SJCRH30 (cell line): ENCODE data around the gene TTC14. TPM values are rescaled to one million over a fixed set of nuclear protein-coding genes. Genes with fewer than 3 reads are reported as not detected.
"Not testable (repeated sequence)": the region's sequence is repeated elsewhere in the genome, so short reads cannot be mapped to it uniquely, and the experiment has no call there.

ENCODE experiments used
- DNase-seq, 2 experiments: peaks; one replicate each; pipeline ENCODE4 v3.0.0-alpha.2; 2015 to 2020
- H3K27ac ChIP-seq: fragments of 250-450 bp; sonication (Bioruptor Pico); 2 replicates; pipeline ENCODE4 v1.5.1; 2020; ENCODE audit warnings: mild to moderate bottlenecking, moderate library complexity
- H3K27me3 ChIP-seq: fragments of 250-450 bp; sonication (Bioruptor Pico); 2 replicates; pipeline ENCODE4 v1.5.1; 2020; ENCODE audit warnings: mild to moderate bottlenecking, moderate library complexity
- H3K36me3 ChIP-seq: fragments of 250-450 bp; sonication (Bioruptor Pico); 2 replicates; pipeline ENCODE4 v1.5.1; 2020; ENCODE audit warnings: mild to moderate bottlenecking, moderate library complexity
- H3K4me1 ChIP-seq: fragments of 250-450 bp; sonication (Bioruptor Pico); 2 replicates; pipeline ENCODE4 v1.5.1; 2020; ENCODE audit warnings: mild to moderate bottlenecking, moderate library complexity
- H3K4me3 ChIP-seq: fragments of 250-450 bp; sonication (Bioruptor Pico); 2 replicates; pipeline ENCODE4 v1.5.1; 2020; ENCODE audit warnings: mild to moderate bottlenecking, moderate library complexity
- H3K9me3 ChIP-seq: fragments of 250-450 bp; sonication (Bioruptor Pico); replicated peaks from 2 replicates; pipeline ENCODE4 v1.5.1; 2020; ENCODE audit warnings: mild to moderate bottlenecking, moderate library complexity
- total RNA-seq: library from RNA; depleted of rRNA; stranded (reverse); fragments of >200 nt; shearing (Covaris generic); gene quantifications from 2 replicates; pipeline ENCODE4 v1.2.3, GENCODE V29; 2014; rRNA removed

The TTC14 gene
- total RNA-seq = 25.4 and 30.1 TPM in 2 replicates

GRCh38 chr3:180601688-180602666 lies at the start of gene TTC14:
TSS of gene TTC14 (plus strand) at chr3:180602163. CDS start at chr3:180602262, 99 bp downstream.
- Histone ChIP-seq H3K4me3 (peak within 1 kb of the TSS; percentile 93), H3K4me1 (peaks cover 5% of the 10 kb centered on the region; the same call in 1 of the 2 replicates), H3K27ac (peak within 1 kb of the TSS; percentile 73), H3K36me3 (peaks cover 16% of the 10 kb centered on the region), H3K27me3 (no peaks in the 10 kb centered on the region), H3K9me3 (no peaks in the 10 kb centered on the region)
- peak; percentile 91 to 92 for DNase-seq

- H3K36me3 ChIP-seq = no peaks in the 10 kb centered on the region
- no peaks in the 10 kb centered on the region for H3K4me1 ChIP-seq
- no peak overlapping the region for H3K27ac ChIP-seq
- no peak for DNase-seq
- H3K9me3 ChIP-seq = no peaks in the 10 kb centered on the region
- no peaks in the 10 kb centered on the region for H3K27me3 ChIP-seq
- no peak overlapping the region for H3K4me3 ChIP-seq
These were observed 38.6 kb upstream of the TTC14 start for GRCh38 chr3:180563406-180563805.

GRCh38 chr3:180564676-180565075 lies 37.3 kb upstream of the TTC14 start:
- DNase-seq = no peak
- H3K4me3 ChIP-seq = no peak overlapping the region
- H3K4me1 ChIP-seq = no peaks in the 10 kb centered on the region
- no peaks in the 10 kb centered on the region for H3K9me3 ChIP-seq
- H3K36me3 ChIP-seq = no peaks in the 10 kb centered on the region
- no peaks in the 10 kb centered on the region for H3K27me3 ChIP-seq
- no peak overlapping the region for H3K27ac ChIP-seq

GRCh38 chr3:180570238-180570637 lies 31.7 kb upstream of the TTC14 start:
- no peak for DNase-seq
- no peak overlapping the region for H3K4me3 ChIP-seq
- no peaks in the 10 kb centered on the region for H3K27me3 ChIP-seq
- H3K9me3 ChIP-seq = no peaks in the 10 kb centered on the region
- H3K4me1 ChIP-seq = no peaks in the 10 kb centered on the region
- no peak overlapping the region for H3K27ac ChIP-seq
- no peaks in the 10 kb centered on the region for H3K36me3 ChIP-seq

- no peaks in the 10 kb centered on the region for H3K4me1 ChIP-seq
- H3K9me3 ChIP-seq = no peaks in the 10 kb centered on the region
- H3K36me3 ChIP-seq = no peaks in the 10 kb centered on the region
- no peak for DNase-seq
- no peak overlapping the region for H3K4me3 ChIP-seq
- H3K27ac ChIP-seq = no peak overlapping the region
- H3K27me3 ChIP-seq = no peaks in the 10 kb centered on the region
These were observed 29.9 kb upstream of the TTC14 start for GRCh38 chr3:180571831-180572598.

GRCh38 chr3:180575571-180575970 lies 26.4 kb upstream of the TTC14 start:
- no peaks in the 10 kb centered on the region for H3K27me3 ChIP-seq
- H3K36me3 ChIP-seq = no peaks in the 10 kb centered on the region
- DNase-seq = no peak
- no peak overlapping the region for H3K4me3 ChIP-seq
- H3K27ac ChIP-seq = no peak overlapping the region
- H3K4me1 ChIP-seq = no peaks in the 10 kb centered on the region
- no peaks in the 10 kb centered on the region for H3K9me3 ChIP-seq

GRCh38 chr3:180580934-180581333 lies 21.0 kb upstream of the TTC14 start:
- H3K27ac ChIP-seq = no peak overlapping the region
- H3K9me3 ChIP-seq = no peaks in the 10 kb centered on the region
- no peaks in the 10 kb centered on the region for H3K4me1 ChIP-seq
- no peak for DNase-seq
- no peaks in the 10 kb centered on the region for H3K27me3 ChIP-seq
- H3K36me3 ChIP-seq = no peaks in the 10 kb centered on the region
- H3K4me3 ChIP-seq = no peak overlapping the region

- no peak overlapping the region for H3K4me3 ChIP-seq
- no peaks in the 10 kb centered on the region for H3K36me3 ChIP-seq
- H3K27me3 ChIP-seq = no peaks in the 10 kb centered on the region
- H3K9me3 ChIP-seq = no peaks in the 10 kb centered on the region
- H3K4me1 ChIP-seq = peaks cover 5% of the 10 kb centered on the region
- DNase-seq = no peak
- H3K27ac ChIP-seq = no peak overlapping the region
These were observed 11.6 kb upstream of the TTC14 start for GRCh38 chr3:180590396-180590795.

- H3K9me3 ChIP-seq, DNase-seq, H3K27me3 ChIP-seq, H3K36me3 ChIP-seq, H3K4me3 ChIP-seq, H3K4me1 ChIP-seq, H3K27ac ChIP-seq: not testable (repeated sequence)
These were observed 8.3 kb upstream of the TTC14 start for GRCh38 chr3:180593631-180594030.

GRCh38 chr3:180594631-180595558 lies 7.1 kb upstream of the TTC14 start:
- Histone ChIP-seq H3K36me3 (no peaks in the 10 kb centered on the region), H3K27ac (no peak overlapping the region), H3K27me3 (no peaks in the 10 kb centered on the region), H3K9me3 (no peaks in the 10 kb centered on the region), H3K4me3 (no peak overlapping the region), H3K4me1 (no peaks in the 10 kb centered on the region)
- DNase-seq = peak in 1 of 2 experiments; percentile 25

GRCh38 chr3:180595559-180595935 lies 6.4 kb upstream of the TTC14 start:
- DNase-seq = no peak
- Histone ChIP-seq H3K27me3 (no peaks in the 10 kb centered on the region), H3K27ac (no peak overlapping the region), H3K4me1 (no peaks in the 10 kb centered on the region), H3K4me3 (no peak overlapping the region), H3K36me3 (no peaks in the 10 kb centered on the region), H3K9me3 (no peaks in the 10 kb centered on the region)

- Histone ChIP-seq H3K27ac (no peak overlapping the region), H3K27me3 (no peaks in the 10 kb centered on the region), H3K36me3 (peaks cover 2% of the 10 kb centered on the region; the same call in 1 of the 2 replicates), H3K9me3 (no peaks in the 10 kb centered on the region), H3K4me1 (peaks cover 5% of the 10 kb centered on the region; the same call in 1 of the 2 replicates), H3K4me3 (no peak overlapping the region)
- DNase-seq = no peak
These were observed 1.5 kb upstream of the TTC14 start for GRCh38 chr3:180600473-180600872.

- H3K27me3 ChIP-seq = no peaks in the 10 kb centered on the region
- no peak overlapping the region for H3K4me3 ChIP-seq
- H3K27ac ChIP-seq = no peak overlapping the region
- DNase-seq = no peak
- peaks cover 59% of the 10 kb centered on the region for H3K36me3 ChIP-seq
- H3K4me1 ChIP-seq = no peaks in the 10 kb centered on the region
- no peaks in the 10 kb centered on the region for H3K9me3 ChIP-seq
These were observed 9.0 kb downstream of the TTC14 start for GRCh38 chr3:180611006-180611405.

GRCh38 chr3:180612364-180612763 lies 10.4 kb downstream of the TTC14 start:
- H3K27ac ChIP-seq = no peak overlapping the region
- peaks cover 47% of the 10 kb centered on the region for H3K36me3 ChIP-seq
- H3K9me3 ChIP-seq = no peaks in the 10 kb centered on the region
- H3K4me3 ChIP-seq = no peak overlapping the region
- no peak for DNase-seq
- H3K4me1 ChIP-seq = no peaks in the 10 kb centered on the region
- H3K27me3 ChIP-seq = no peaks in the 10 kb centered on the region
